Gastroesophageal sphincter (tissue), 3 donors: ENCODE results near the gene SURF4.

Experiments
- POLR2A ChIP-seq, 2 donors: fragments of 450-650 bp; IDR thresholded peaks; one replicate each; pipeline ENCODE4 v1.6.1; 2017; ENCODE audit warnings: antibody characterized with exemption in 2 of 2, mild to moderate bottlenecking in 2 of 2, moderate library complexity in 1 of 2
- POLR2AphosphoS5 ChIP-seq: sonication (generic); formaldehyde crosslinking; IDR thresholded peaks from one replicate; pipeline ENCODE4 v1.6.1; 2017; ENCODE audit warnings: antibody characterized with exemption
- TF ChIP-seq, protein P1 (sequence below), 4 experiments: fragments of 200-600 bp in 2 of 4; fragments of 450-650 bp in 2 of 4; sonication (generic) in 1 of 4; IDR thresholded peaks; one replicate each; pipeline ENCODE4 v1.5.1; 2017 to 2019; ENCODE audit warnings: antibody characterized with exemption in 4 of 4, mild to moderate bottlenecking in 2 of 4, moderate library complexity in 2 of 4

DNA sequence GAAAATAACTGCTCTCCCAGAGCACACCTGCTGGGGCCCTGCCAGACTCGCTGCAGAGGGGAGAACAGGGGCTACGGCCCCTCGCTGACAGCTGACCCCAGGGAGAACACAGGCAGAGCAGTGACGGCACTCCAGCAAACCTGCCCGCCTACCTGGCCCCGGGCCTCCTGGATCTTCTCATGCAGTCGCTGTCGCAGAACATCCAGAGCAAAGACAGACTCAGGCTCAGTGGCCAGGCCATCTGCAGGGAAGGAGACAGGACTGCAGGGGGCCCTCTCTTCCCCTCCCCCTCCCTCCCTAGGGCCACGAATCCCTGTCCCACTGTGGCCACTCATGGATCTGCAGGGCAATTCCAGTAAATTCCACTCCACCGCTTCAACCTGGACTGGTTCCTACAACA is 42.3 kb downstream of the SURF4 start:
- TF ChIP-seq, protein P1, sequence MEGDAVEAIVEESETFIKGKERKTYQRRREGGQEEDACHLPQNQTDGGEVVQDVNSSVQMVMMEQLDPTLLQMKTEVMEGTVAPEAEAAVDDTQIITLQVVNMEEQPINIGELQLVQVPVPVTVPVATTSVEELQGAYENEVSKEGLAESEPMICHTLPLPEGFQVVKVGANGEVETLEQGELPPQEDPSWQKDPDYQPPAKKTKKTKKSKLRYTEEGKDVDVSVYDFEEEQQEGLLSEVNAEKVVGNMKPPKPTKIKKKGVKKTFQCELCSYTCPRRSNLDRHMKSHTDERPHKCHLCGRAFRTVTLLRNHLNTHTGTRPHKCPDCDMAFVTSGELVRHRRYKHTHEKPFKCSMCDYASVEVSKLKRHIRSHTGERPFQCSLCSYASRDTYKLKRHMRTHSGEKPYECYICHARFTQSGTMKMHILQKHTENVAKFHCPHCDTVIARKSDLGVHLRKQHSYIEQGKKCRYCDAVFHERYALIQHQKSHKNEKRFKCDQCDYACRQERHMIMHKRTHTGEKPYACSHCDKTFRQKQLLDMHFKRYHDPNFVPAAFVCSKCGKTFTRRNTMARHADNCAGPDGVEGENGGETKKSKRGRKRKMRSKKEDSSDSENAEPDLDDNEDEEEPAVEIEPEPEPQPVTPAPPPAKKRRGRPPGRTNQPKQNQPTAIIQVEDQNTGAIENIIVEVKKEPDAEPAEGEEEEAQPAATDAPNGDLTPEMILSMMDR (IDR thresholded peaks at IDR 0.05) = no peak
- TF ChIP-seq POLR2A (IDR thresholded peaks at IDR 0.05) (no peak), POLR2AphosphoS5 (no peak)
